SU-DHL-6 (cell line): ENCODE results near the gene FBRSL1.

ENCODE experiments used
- CTCF ChIP-seq: fragments of 200-600 bp; sonication (generic); IDR thresholded peaks from one replicate; pipeline ENCODE4 v1.5.1; 2017; ENCODE audit warnings: antibody characterized with exemption, mild to moderate bottlenecking, low read length, moderate library complexity; ENCODE audit not compliant: insufficient read depth, poor library complexity, severe bottlenecking
- EZH2phosphoT487 ChIP-seq: fragments of 200-600 bp; sonication (generic), shearing (Covaris generic); conservative IDR thresholded peaks from 2 replicates; pipeline ENCODE4 v1.6.1; 2018; ENCODE audit warnings: mild to moderate bottlenecking, antibody characterized with exemption, low read length, moderate library complexity, mixed read lengths

- no peak for TF ChIP-seq CTCF
- TF ChIP-seq EZH2phosphoT487 = no peak
Measured at GRCh38 chr12:132500142-132500855, 10.3 kb downstream of the FBRSL1 start.
